Measurements from ENCODE around the gene AFF3. TPM values are rescaled to one million over a fixed set of nuclear protein-coding genes. Genes with fewer than 3 reads are reported as not detected.

AFF3 gene
- total and polyA plus RNA-seq, 12 donors: 0.39 to 16.9 (median 7.0) TPM

DNA sequence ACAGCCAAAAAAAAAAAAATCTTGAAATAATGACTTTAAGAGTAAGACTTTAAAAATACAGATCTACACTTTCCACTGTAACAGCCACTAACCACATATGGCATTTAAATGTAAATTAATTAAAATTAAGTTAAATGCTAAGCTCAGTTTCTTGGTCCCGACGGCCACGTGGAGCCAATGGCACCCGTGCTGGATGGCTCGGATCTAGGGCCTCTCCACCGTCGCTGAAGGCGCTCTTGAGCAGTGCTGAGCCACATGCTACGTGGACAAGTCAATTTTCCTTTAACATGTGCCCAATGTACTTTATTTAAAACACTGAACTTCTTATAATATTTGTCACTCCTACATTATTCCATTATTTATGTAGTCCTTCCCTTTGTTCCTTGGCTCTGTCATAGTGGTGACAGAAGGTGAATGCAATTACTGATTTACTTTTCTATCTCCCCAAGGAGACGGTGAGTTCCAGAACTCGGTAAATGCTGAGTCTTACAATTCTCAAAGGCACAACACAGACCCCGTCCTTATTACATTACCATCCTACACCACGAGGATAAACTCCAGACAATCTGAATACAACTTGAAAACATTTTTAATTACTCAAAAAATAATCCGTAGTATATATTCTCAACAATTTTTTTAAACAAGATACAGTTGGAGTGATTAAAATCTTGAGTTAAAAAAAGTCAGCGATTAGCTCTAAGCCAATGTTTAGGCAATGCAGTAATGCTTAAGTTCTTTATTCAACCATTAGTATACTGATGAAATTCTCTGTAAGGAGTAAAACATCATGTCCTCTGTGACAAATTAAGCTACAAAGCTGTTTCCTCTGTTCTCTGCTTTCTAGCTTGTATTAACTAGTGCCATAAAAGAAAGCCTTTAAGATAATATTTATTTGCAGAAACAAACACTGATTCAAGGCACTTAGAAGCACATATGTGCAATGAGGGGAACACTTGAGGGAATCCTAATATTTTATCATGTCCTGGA lies 95.1 kb downstream of the AFF3 start:
- no peak for DNase-seq
- Histone ChIP-seq H3K4me3 (no peak overlapping the region), H3K27me3 (no peaks in the 10 kb centered on the region), H3K9me3 (no peaks in the 10 kb centered on the region), H3K4me1 (peaks cover 0 to 5% (median 0%) of the 10 kb centered on the region in 9 donors), H3K27ac (no peak overlapping the region), H3K36me3 (no peaks in the 10 kb centered on the region)
- ATAC-seq: no peak
- TF ChIP-seq, protein P1, sequence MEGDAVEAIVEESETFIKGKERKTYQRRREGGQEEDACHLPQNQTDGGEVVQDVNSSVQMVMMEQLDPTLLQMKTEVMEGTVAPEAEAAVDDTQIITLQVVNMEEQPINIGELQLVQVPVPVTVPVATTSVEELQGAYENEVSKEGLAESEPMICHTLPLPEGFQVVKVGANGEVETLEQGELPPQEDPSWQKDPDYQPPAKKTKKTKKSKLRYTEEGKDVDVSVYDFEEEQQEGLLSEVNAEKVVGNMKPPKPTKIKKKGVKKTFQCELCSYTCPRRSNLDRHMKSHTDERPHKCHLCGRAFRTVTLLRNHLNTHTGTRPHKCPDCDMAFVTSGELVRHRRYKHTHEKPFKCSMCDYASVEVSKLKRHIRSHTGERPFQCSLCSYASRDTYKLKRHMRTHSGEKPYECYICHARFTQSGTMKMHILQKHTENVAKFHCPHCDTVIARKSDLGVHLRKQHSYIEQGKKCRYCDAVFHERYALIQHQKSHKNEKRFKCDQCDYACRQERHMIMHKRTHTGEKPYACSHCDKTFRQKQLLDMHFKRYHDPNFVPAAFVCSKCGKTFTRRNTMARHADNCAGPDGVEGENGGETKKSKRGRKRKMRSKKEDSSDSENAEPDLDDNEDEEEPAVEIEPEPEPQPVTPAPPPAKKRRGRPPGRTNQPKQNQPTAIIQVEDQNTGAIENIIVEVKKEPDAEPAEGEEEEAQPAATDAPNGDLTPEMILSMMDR (IDR thresholded peaks at IDR 0.05): no peak
- 90 to 93% methylated on average over 15 of the region's 15 CpGs for WGBS, 2 donors
- intact Hi-C loops (cut with DNase I): no loop called here

DNA sequence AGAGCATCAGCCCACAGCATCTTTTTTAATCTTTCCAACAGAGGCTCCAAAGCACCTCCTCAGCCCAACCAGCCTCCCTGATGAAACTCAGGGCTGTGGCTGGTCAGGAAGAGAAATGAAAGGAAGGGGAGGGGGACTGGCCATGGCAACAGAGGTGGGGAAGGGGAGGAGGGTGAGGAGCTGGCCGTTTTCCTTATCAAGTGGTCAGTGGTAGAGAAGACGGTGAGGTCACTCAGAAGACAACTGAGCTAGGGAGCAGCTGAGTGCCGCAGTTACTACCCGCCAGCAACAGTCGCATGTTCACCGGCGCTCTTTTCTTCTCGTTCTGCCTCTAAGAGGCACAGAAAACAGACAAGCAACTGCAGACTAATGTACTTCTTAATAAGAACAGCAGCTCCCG lies 97.4 kb downstream of the AFF3 start:
- WGBS, 2 donors: 69 to 80% methylated on average over 9 of the region's 9 CpGs
- no peak overlapping the region for H3K27ac ChIP-seq
- H3K4me3 ChIP-seq: no peak overlapping the region
- DNase-seq (no peak), ATAC-seq (no peak)
- intact Hi-C loops (cut with DNase I): no loop called here
- H3K4me1 ChIP-seq: peaks cover 0 to 5% (median 0%) of the 10 kb centered on the region in 9 donors
- no peaks in the 10 kb centered on the region for H3K36me3 ChIP-seq
- no peaks in the 10 kb centered on the region for H3K9me3 ChIP-seq
- TF ChIP-seq, protein P1 (IDR thresholded peaks at IDR 0.05): no peak
- no peaks in the 10 kb centered on the region for H3K27me3 ChIP-seq

DNA sequence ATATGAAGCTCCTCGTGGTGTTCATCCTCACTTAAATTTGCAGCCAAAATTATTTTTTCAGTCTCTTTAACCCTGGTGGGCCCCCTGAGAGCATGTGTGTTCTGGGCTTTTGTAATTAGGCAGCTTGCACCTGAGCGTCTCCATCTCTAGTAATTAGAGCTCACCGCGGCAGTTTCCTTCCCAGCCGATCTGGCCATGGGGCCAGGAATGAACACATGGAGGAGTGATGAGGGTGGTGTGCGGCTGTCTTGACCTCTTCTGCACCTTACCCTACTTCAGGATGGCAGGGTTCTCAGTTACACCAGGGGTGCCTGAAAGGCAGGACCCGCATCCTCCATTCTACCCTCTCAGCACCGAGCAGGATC lies 98.5 kb downstream of the AFF3 start:
- no peaks in the 10 kb centered on the region for H3K36me3 ChIP-seq
- H3K4me3 ChIP-seq: no peak overlapping the region
- intact Hi-C loops (cut with DNase I): no loop called here
- WGBS, 2 donors: 89 to 91% methylated on average over 8 of the region's 8 CpGs
- H3K27me3 ChIP-seq: no peaks in the 10 kb centered on the region
- H3K27ac ChIP-seq: no peak overlapping the region
- TF ChIP-seq, protein P1 (IDR thresholded peaks at IDR 0.05): no peak
- no peak for DNase-seq
- ATAC-seq: no peak
- peaks cover 0 to 5% (median 0%) of the 10 kb centered on the region in 9 donors for H3K4me1 ChIP-seq
- H3K9me3 ChIP-seq: no peaks in the 10 kb centered on the region

DNA sequence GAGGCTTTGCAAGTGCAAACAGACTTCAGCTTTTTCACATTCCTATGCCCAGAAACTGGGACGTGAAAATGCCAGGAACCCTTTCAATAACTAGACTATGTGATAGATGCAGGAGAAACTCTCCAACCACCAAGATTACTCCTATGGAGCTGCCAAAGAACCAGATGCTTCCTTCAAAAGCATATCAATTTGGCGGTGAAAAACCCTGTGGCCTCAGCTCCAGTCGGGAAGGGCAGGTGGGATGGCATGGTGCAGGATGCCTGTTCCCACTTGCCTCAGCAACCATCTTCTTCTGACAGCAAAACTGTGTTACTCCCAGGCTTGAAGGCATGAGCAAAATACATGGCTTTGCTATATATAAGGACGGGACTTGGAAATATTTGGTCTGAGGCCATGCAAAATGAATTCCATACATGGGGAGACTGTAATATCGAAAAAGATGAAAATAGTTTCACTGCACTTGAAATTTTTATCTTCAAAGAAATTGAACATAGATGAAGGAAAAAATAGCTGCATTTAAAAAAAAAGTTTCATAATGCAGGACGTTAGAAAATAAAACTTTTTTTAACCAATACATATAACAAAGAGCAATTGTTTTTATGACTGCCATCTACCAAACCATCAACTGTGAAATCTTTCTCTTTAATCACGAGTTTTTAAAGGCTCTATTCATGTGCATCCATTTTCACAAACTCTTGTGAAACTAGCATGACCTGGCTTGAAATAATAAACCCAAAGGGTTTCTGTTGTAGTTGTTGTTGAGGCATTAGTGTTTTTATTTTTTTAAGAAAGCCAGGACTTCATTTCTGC lies 99.1 kb downstream of the AFF3 start:
- WGBS, 2 donors: 82 to 86% methylated on average over 7 of the region's 7 CpGs
- Histone ChIP-seq H3K27me3 (no peaks in the 10 kb centered on the region), H3K36me3 (no peaks in the 10 kb centered on the region), H3K4me3 (no peak overlapping the region), H3K9me3 (no peaks in the 10 kb centered on the region), H3K4me1 (peaks cover 0 to 5% (median 0%) of the 10 kb centered on the region in 9 donors), H3K27ac (no peak overlapping the region)
- intact Hi-C loops (cut with DNase I): no loop called here
- DNase-seq (no peak), ATAC-seq (no peak)
- TF ChIP-seq, protein P1 (IDR thresholded peaks at IDR 0.05): no peak
